ENCODE results near the gene NCKAP5. TPM values are rescaled to one million over a fixed set of nuclear protein-coding genes. Genes with fewer than 3 reads are reported as not detected.

Gene NCKAP5
- total and polyA plus RNA-seq, 10 donors: 0.39 to 6.0 (median 3.3) TPM

- Histone ChIP-seq H3K27me3 (replicated peaks in 1 of 7) (no peaks in the 10 kb centered on the region), H3K4me3 (no peak overlapping the region), H3K4me1 (no peaks in the 10 kb centered on the region), H3K27ac (no peak overlapping the region), H3K36me3 (no peaks in the 10 kb centered on the region), H3K9me3 (no peaks in the 10 kb centered on the region)
- no peak for DNase-seq
- intact Hi-C loops (cut with DNase I; ENCODE audit: low total_unique reads): no loop called here
- no peak for TF ChIP-seq POLR2AphosphoS5 (IDR thresholded peaks at IDR 0.05)
- TF ChIP-seq CTCF (IDR thresholded peaks at IDR 0.05 in 8 of 11, conservative IDR thresholded peaks at IDR 0.05 in 3 of 11): no peak
- no peak for TF ChIP-seq POLR2A (IDR thresholded peaks at IDR 0.05)
- 86 to 97% (median 90%) methylated on average over 1 of the region's 1 CpG for WGBS, 5 donors
Measured at GRCh38 chr2:133123393-133123792, 444.9 kb downstream of the NCKAP5 start.

DNA sequence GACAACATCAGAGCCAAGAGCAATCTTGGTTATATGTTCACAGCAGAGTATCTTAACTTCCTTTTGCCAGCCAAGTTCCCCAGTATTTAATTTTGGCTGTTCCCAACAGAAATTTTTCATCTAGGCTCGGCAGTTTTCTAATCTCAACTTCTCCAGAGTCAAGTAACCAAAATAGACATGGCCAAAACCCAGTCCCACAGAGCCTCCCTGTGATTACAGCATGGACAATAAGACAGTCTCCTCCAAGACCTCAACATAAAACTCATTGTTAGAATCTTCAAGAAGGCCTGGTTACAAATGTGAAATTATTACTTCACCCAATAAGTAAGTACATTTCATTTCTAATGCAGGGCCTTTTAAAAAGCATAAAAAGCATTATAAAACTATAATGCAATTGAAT lies 445.7 kb downstream of the NCKAP5 start:
- H3K9me3 ChIP-seq: no peaks in the 10 kb centered on the region
- no peaks in the 10 kb centered on the region for H3K36me3 ChIP-seq
- no peak for TF ChIP-seq POLR2A (IDR thresholded peaks at IDR 0.05)
- TF ChIP-seq CTCF (IDR thresholded peaks at IDR 0.05 in 8 of 11, conservative IDR thresholded peaks at IDR 0.05 in 3 of 11): no peak
- TF ChIP-seq POLR2AphosphoS5 (IDR thresholded peaks at IDR 0.05): no peak
- H3K27ac ChIP-seq: no peak overlapping the region
- H3K4me3 ChIP-seq: no peak overlapping the region
- WGBS, 5 donors: 40 to 56% (median 50%) methylated on average over 1 of the region's 1 CpG
- H3K4me1 ChIP-seq: no peaks in the 10 kb centered on the region
- intact Hi-C loops (cut with DNase I; ENCODE audit: low total_unique reads): no loop called here
- H3K27me3 ChIP-seq (replicated peaks in 1 of 7): no peaks in the 10 kb centered on the region
- DNase-seq: no peak

GRCh38 chr2:133120310-133120709 lies 448.0 kb downstream of the NCKAP5 start:
- no peak for TF ChIP-seq POLR2AphosphoS5 (IDR thresholded peaks at IDR 0.05)
- TF ChIP-seq POLR2A (IDR thresholded peaks at IDR 0.05): no peak
- TF ChIP-seq CTCF (IDR thresholded peaks at IDR 0.05 in 8 of 11, conservative IDR thresholded peaks at IDR 0.05 in 3 of 11): no peak
- WGBS, 5 donors: 59 to 67% (median 60%) methylated on average over 1 of the region's 1 CpG
- no peak overlapping the region for H3K4me3 ChIP-seq
- H3K9me3 ChIP-seq: no peaks in the 10 kb centered on the region
- H3K27me3 ChIP-seq (replicated peaks in 1 of 7): no peaks in the 10 kb centered on the region
- DNase-seq: no peak
- H3K36me3 ChIP-seq: no peaks in the 10 kb centered on the region
- no peaks in the 10 kb centered on the region for H3K4me1 ChIP-seq
- no peak overlapping the region for H3K27ac ChIP-seq
- intact Hi-C loops (cut with DNase I; ENCODE audit: low total_unique reads): no loop called here

DNA sequence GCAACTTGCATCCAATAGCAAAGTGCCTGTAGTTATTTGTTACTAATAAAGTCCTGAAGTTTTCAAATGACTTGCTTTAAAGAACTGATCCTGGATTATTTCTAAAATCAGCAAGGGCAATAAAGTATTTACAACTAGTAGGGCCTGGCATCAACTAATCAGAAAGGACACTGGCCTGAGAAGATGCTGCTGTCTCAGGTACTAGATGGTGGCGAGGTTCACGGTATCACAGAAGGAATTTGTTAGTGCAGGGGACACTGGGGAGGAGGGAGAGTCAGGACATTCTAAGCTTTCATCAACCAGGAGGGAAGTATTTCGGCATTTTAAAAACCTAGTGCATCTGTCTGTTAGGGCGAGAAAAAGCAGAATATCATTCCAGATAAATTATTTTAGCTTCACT lies 458.1 kb downstream of the NCKAP5 start:
- no peak for DNase-seq
- Histone ChIP-seq H3K9me3 (no peaks in the 10 kb centered on the region), H3K36me3 (no peaks in the 10 kb centered on the region), H3K4me1 (no peaks in the 10 kb centered on the region), H3K4me3 (no peak overlapping the region), H3K27ac (no peak overlapping the region), H3K27me3 (replicated peaks in 1 of 7) (no peaks in the 10 kb centered on the region)
- intact Hi-C loops (cut with DNase I; ENCODE audit: low total_unique reads): no loop called here
- TF ChIP-seq POLR2A (IDR thresholded peaks at IDR 0.05) (no peak), CTCF (IDR thresholded peaks at IDR 0.05 in 8 of 11, conservative IDR thresholded peaks at IDR 0.05 in 3 of 11) (no peak), POLR2AphosphoS5 (IDR thresholded peaks at IDR 0.05) (no peak)
- WGBS, 5 donors: 82 to 96% (median 87%) methylated on average over 4 of the region's 4 CpGs

Data from spleen (tissue), 11 donors.